ENCODE data around the gene NSUN3.

Gene NSUN3

GRCh38 chr3:94083261-94083660 is 20.4 kb downstream of the NSUN3 start:
- no peak overlapping the region for H3K4me3 ChIP-seq (ENCODE audit: low read depth, low read length)
- no peak for TF ChIP-seq CTCF (IDR thresholded peaks at IDR 0.05; ENCODE audit: low read depth, low read length)

DNA sequence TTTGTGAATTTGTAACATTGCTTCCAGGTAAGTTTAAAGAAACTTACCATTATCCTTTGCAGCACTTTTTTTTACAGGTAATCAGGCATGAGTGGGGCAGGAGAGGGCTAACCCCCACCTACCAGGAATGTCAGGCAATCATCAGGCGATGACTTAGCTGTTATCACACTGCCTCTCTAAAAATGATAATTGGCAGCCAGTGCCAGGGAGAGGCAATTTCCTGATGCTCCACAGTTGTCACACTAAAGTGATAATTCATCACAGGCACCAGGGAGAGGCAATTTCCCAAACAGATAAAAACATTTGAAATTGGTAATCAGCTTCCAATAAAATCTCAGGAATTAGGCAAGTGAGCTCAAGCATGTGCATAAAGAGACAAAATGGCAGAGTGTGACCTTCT is 26.3 kb downstream of the NSUN3 start:
- no peak for TF ChIP-seq CTCF (IDR thresholded peaks at IDR 0.05; ENCODE audit: low read depth, low read length)
- no peak overlapping the region for H3K4me3 ChIP-seq (ENCODE audit: low read depth, low read length)

- H3K4me3 ChIP-seq (ENCODE audit: low read depth, low read length), result no peak overlapping the region
- TF ChIP-seq CTCF (IDR thresholded peaks at IDR 0.05; ENCODE audit: low read depth, low read length), result no peak
Measured at GRCh38 chr3:94092086-94092485, 29.2 kb downstream of the NSUN3 start.

DNA sequence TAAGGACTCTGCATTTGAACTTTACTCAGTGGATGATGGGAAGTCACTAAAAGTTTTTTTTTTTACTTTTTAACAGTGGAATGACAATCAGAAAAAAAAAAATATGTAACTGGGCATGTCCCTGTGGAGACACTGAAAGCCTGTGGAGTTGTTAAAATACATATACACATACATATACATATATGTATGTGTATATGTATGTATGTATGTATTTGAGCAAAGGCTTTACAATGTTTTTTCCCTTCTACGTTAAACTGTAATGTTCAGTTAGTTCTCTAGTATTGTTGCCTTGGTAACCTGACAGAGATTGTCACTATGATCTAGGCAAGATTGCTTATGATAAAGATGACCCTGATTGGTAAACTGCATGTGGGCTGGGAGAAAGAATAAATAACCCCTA is 30.3 kb downstream of the NSUN3 start:
- no peak for TF ChIP-seq CTCF (IDR thresholded peaks at IDR 0.05; ENCODE audit: low read depth, low read length)
- H3K4me3 ChIP-seq (ENCODE audit: low read depth, low read length), result no peak overlapping the region

DNA sequence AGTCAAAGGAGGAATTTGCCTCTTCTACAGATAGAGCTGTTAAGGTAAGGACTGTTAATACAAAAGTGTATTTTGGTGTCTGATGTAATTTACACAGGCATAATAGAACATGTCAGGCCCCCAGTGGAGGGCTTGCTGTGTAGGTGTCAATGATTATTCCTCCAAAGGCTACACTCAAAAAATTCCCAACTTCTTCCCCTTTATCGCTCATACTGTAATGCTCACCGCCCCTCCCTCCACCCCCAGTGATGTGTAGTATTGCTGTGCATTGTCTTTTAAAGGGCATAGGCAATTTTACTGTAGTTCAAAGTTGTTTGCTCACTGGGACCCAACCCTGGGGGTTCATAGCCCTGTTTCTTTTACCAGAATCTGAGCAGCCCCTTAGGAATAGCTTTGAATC is 32.2 kb downstream of the NSUN3 start:
- no peak overlapping the region for H3K4me3 ChIP-seq (ENCODE audit: low read depth, low read length)
- no peak for TF ChIP-seq CTCF (IDR thresholded peaks at IDR 0.05; ENCODE audit: low read depth, low read length)

DNA sequence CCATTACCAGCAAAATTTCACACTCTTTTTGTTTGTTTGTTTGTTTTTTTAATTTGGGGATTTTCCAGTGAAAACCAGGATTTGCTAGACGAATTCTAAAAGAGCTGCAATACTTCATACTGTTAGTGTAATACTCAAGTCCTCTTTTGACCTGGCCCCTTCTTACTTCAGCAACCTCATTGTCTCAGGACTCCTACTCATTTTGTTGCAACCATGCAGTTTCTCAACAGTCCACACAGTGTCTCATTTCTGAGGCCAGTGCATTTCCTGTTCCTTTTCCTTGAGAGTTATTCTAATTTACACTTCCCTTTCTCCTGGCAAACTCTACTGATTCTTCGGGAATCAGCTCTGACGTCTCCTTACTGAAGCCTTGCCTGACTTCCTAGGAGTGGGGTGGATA is 35.6 kb downstream of the NSUN3 start:
- no peak overlapping the region for H3K4me3 ChIP-seq (ENCODE audit: low read depth, low read length)
- TF ChIP-seq CTCF (IDR thresholded peaks at IDR 0.05; ENCODE audit: low read depth, low read length), result no peak

GRCh38 chr3:94099311-94099710 is 36.5 kb downstream of the NSUN3 start:
- no peak overlapping the region for H3K4me3 ChIP-seq (ENCODE audit: low read depth, low read length)
- no peak for TF ChIP-seq CTCF (IDR thresholded peaks at IDR 0.05; ENCODE audit: low read depth, low read length)
